Tibial nerve (tissue), 4 donors: ENCODE data around the gene RGS6.

ENCODE experiments used
- EP300 ChIP-seq, 2 donors: sonication (generic); formaldehyde crosslinking; IDR thresholded peaks; one replicate each; pipeline ENCODE4 v1.6.1; 2017; ENCODE audit warnings: antibody characterized with exemption in 2 of 2, mild to moderate bottlenecking in 1 of 2
- POLR2A ChIP-seq, 2 donors: fragments of 450-650 bp; IDR thresholded peaks; one replicate each; pipeline ENCODE4 v1.6.1; 2017; ENCODE audit warnings: antibody characterized with exemption in 2 of 2, mild to moderate bottlenecking in 2 of 2, moderate library complexity in 2 of 2
- TF ChIP-seq, protein P1 (sequence below), 5 experiments: fragments of 200-600 bp in 3 of 5; fragments of 450-650 bp in 2 of 5; sonication (generic) in 3 of 5; IDR thresholded peaks; one replicate each; pipeline ENCODE4 v1.5.1; 2016 to 2019; ENCODE audit warnings: antibody characterized with exemption in 5 of 5, mild to moderate bottlenecking in 3 of 5, moderate library complexity in 2 of 5

DNA sequence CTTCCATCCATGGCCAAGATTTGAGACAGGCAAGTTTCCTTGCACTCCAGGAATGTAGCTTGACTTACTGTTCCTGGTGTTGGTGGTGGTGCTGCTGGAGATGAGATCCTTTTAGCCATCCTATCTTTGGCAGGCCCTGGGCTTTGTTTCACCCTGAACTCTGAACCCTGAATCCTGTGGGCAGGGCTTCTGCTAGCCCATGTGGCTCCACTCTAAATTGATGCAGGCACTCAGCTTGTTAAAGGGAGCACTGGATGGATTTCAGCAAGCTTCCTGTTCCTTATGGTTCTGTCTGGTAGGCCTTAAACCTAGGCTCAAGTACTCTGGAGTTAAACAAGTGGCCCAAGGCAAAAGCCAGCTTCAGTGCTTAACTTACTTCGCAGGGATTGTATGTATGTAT lies 138.2 kb downstream of the RGS6 start:
- TF ChIP-seq, protein P1, sequence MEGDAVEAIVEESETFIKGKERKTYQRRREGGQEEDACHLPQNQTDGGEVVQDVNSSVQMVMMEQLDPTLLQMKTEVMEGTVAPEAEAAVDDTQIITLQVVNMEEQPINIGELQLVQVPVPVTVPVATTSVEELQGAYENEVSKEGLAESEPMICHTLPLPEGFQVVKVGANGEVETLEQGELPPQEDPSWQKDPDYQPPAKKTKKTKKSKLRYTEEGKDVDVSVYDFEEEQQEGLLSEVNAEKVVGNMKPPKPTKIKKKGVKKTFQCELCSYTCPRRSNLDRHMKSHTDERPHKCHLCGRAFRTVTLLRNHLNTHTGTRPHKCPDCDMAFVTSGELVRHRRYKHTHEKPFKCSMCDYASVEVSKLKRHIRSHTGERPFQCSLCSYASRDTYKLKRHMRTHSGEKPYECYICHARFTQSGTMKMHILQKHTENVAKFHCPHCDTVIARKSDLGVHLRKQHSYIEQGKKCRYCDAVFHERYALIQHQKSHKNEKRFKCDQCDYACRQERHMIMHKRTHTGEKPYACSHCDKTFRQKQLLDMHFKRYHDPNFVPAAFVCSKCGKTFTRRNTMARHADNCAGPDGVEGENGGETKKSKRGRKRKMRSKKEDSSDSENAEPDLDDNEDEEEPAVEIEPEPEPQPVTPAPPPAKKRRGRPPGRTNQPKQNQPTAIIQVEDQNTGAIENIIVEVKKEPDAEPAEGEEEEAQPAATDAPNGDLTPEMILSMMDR (IDR thresholded peaks at IDR 0.05) = no peak
- TF ChIP-seq POLR2A (IDR thresholded peaks at IDR 0.05) (no peak), EP300 (IDR thresholded peaks at IDR 0.05) (no peak)
